HG03342 (cell line): ENCODE results near the gene GZF1.

Source experiments
- ATAC-seq: cut with Tn5 transposase; IDR thresholded peaks from one replicate; pipeline ENCODE4 v1.9.1; 2021; ENCODE audit warnings: mild to moderate bottlenecking, moderate library complexity; ENCODE audit not compliant: unreplicated experiment

Gene GZF1

DNA sequence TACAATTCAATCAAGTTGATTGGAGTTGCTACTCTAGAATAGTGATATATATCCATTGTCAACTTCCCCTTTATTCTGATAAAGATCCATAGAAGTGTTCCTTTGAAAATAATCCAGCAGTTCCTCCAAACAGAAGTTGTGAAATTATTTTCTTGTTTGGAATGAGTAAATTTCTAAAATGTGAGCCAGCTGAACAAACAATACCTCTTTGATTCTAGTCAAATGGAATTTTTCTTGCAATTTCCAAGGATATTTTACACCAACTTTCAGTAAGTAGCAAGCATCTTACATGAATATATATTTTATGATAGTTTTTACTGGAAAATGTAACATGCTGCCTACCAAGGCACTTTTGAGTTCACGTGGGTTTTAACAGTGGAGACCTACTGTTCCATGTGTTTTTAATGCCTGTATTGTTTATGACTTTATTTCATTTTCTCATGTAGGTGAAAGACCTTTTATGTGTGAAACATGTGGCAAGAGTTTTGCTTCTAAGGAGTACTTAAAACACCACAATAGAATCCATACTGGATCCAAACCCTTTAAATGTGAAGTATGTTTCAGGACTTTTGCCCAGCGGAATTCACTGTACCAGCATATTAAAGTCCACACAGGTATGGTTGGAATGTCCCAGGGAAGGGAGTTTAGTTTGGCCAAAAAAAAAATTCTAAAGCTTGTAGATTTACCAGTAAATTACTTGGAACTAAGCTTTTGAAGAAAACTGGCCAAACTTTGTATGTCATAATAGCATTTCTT, 6.5 kb downstream of the GZF1 start:
- ATAC-seq, result no peak

- no peak for ATAC-seq
Observed at GRCh38 chr20:23369072-23369823, 7.3 kb downstream of the GZF1 start.

- ATAC-seq, result no peak
Observed at GRCh38 chr20:23370274-23370673, 8.3 kb downstream of the GZF1 start.

- no peak for ATAC-seq
Observed at GRCh38 chr20:23370873-23371272, 8.9 kb downstream of the GZF1 start.

- no peak for ATAC-seq
Observed at GRCh38 chr20:23371496-23371895, 9.5 kb downstream of the GZF1 start.

DNA sequence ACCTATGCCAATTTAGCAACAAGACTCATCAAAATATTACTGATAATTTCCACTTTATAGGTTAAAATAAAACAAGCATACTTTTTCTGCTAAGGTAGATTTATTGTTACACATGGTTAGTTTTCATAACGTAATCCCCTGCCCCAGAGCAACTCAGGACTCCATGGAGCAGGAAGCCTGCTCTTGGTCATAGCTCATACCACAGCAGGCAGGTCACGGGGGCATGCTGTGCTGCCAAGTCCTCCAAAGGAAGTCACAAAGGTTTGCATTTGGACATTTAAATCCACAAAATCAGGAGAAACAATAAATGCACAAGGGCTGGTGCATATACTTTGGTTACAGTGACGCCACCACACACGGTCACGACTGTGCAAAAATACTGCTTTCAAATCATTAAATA, 12.5 kb downstream of the GZF1 start:
- no peak for ATAC-seq

DNA sequence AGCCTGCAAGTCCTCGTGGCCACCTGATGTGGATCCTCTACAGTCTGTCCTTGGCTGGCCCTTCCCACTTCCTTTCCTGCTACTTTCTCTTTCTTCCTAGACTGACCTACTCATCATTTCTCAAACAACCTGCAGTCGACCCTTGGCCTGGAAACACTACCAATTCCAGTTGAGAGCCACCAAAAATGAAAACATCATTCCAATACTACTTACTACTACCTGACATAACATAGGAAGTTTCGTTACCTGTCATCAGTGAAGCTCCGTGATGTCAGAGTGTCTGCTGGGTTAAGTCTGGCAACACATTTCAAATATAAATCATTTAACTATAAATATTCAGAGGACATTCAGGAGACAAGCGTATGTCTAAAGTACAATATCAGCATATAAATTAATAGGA, 13.8 kb downstream of the GZF1 start:
- ATAC-seq, result no peak

- ATAC-seq, result no peak
Observed at GRCh38 chr20:23379772-23380171, 17.8 kb downstream of the GZF1 start.

DNA sequence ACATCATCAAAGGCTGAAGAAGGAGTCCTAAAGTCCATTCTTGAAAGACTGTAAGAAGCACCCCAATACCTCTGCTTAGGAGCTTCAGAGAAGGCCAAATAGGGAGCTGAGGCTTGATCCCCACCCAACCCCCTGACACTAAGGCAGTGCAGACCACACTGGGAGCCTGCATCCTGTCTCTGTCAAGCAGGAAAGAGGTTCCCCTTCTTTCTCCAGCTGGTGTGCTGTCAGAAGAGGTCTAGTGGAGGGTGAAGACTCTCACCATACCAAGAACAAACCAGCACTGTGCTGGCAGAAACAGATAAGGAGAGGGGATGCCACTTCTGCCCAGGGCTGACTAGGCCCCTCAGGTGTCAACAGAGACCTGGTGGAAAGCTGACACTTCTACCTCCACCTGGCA, 19.9 kb downstream of the GZF1 start:
- no peak for ATAC-seq

- ATAC-seq, result no peak
Observed at GRCh38 chr20:23386304-23387117, 24.5 kb downstream of the GZF1 start.

DNA sequence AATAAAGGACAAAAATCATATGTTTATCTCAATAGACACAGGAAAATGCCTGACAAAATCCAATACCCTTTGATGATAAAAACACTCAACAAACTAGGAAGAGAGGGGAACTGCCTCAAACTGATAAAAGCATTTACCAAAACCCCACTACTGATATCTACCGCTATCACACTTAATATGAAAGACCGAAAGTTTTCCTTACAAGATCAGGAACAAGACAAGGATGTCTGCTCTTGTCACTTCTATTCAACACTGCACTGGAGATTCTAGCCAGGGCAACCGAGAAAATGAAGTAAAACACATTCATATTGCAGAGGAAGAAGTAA, 25.1 kb downstream of the GZF1 start:
- ATAC-seq, result no peak

DNA sequence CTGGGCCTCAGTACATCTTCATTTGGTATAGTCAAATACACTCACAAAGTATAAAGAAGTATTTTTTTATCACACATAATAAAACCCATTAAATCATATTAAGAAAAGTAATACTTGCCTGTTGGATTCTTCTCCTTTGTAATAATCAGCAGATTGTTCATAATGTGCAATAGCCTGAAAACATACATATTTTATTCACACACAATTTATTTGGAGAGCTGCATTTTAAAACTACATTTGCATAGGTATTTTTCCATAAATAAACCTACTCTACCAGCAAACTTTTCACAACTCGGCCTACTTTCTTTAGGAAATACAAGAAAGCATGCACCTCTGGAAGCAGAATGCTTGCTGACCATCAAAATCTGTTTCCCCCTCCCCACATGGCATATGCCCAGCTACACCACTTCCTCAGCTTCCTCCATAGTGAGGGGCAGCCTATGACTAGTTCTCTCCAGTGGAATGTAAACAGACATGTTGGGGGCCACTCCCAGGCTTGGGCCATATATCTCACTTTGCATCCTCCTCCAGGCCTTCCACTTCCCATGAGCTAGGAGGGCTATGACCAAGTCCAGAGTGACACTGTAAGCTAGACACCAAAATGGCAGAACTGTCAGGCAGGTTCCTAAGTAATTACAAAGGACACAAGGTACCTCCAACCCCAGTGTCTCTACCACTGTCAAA, 28.3 kb downstream of the GZF1 start:
- no peak for ATAC-seq

GRCh38 chr20:23391707-23392310, 29.8 kb downstream of the GZF1 start:
- ATAC-seq, result no peak

DNA sequence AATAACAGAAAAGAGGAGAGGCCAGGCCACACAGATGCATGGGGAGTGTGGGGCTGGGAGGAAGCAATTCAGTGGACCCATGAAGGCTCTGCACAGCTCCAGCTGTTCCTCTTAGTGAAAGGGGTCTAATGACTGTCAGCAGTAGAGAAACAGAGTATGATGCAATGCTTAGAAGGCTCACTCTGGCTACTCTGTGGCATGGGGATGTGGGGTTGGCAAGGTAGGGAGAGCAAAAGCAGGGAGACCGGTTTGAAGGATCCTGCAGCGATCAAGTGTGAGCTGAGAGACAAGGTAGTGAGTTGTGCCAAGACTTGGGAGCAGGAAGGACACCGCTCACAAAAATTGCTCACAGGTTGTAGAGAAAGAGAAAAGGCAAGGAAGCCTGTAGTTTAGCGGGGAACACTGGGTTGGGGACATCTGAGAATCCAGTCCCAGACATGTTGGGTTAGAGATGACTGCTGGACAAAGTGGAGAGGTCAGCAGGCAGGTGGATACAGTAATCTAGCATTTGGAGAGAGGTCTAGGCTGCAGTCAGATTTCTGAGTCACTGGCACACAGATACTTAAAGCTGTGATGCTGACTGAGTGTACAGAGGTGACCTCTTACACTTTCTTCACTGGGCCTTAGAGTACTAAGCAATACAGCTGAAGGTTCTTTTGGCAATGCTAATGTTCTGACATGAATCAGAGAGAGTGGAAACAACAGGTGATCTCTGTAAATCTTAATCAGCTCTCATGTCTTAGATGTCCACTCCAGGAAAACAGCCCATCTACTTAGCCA, 32.2 kb downstream of the GZF1 start:
- no peak for ATAC-seq

GRCh38 chr20:23396950-23397627, 35.1 kb downstream of the GZF1 start:
- ATAC-seq, result no peak

DNA sequence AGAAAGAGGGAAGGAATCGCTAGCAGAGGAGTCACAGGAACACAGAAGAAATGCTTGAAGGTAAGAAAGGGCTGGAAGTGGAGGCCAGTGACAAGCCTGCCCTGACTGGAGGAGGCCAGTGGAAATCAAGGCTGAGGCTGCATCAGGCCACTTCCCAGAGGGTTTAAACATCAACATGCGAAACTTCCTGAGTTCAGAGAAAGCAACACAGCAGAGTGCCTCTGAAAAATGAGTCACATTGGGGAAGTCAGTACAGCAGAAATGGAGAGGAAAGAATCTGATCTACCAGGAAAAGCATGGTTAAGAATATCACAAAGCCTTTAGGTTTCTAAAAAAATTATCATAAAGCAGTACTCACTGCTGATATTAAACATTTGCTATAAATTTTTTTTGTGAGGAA, 36.0 kb downstream of the GZF1 start:
- ATAC-seq, result no peak

DNA sequence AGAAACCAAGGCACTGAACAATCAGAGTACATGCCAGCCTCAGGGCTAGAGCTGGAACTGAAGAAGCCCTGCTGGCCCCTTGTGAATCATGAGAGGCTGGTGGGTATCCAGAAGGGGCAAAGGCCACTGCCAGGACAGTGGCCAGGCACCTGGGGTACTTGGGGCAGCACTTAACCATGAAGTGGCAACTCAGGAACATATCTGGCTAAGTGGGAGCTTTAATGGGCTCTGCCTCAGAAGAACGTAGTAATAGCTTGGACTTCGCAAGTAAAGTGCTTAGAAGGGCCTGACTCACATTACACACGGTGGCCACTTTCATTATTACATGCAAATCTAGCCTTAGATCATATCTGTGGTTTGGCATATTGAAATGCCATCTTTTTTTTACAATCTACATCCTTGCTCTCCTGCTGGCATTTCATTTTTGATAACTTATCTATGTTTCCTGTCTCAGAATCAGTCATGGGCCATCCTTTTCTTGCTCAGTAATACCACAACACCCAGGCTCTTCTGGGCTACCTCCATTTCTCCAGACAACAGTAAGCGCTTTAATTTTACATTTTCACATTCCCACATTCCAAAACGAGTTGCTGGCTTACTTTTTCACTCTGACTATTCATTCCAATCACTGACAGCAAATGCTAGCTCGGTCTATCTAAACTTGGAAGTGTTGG, 37.7 kb downstream of the GZF1 start:
- no peak for ATAC-seq

DNA sequence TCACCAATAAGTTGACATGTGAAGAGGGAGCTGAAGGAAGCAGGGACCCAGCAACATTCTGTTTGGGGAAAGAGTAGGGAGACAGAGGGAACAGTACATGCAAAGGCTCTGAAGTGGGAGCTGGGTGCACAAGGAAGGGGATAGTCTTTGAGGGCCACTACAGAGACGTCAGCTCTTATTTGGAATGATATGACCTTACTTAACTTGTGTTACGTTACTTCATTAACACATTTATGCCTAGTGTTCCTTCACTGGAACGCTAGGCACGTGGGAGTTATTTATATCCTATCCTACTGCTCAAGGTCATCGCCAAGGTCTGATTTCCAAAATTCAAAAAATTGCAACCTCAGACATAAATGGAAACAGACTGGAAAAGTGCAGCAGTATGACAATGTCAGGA, 39.1 kb downstream of the GZF1 start:
- no peak for ATAC-seq

DNA sequence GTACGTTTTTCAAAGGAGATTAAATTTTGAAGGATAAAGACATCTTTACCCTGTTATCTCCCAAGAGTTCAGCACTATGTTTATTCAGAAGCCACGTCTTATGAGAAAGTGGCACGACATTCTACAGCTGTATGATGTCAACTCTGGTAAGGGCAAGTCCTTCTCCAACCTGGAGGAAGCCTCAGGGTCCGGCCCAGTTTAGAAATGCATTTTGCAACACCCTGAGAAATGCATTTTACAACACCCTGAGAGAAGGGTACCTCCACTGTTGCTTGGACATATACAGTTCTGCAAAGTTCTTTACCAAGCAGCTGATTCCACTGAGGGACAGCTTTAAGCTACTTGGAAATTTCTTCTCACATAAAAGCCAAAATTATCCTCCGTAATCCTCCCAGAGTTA, 41.8 kb downstream of the GZF1 start:
- no peak for ATAC-seq
